GM23338 (cell line): Measurements from ENCODE around the gene DYRK1A. TPM values are rescaled to one million over a fixed set of nuclear protein-coding genes. Genes with fewer than 3 reads are reported as not detected.

Experiments used
- ATAC-seq: fragments of 200-7000 bp; cut with Tn5 transposase; 3 replicates; pipeline ENCODE4 v1.9.1; 2020
- DNase-seq: peaks from one replicate; pipeline ENCODE4 v3.0.0-alpha.2; 2015; ENCODE audit warnings: low spot score
- H2AFZ ChIP-seq: fragments of 200-600 bp; sonication (generic); 2 replicates; pipeline ENCODE4 v1.8.0; 2016; ENCODE audit warnings: antibody characterized with exemption, mild to moderate bottlenecking, moderate library complexity
- H3F3A ChIP-seq: fragments of 200-600 bp; sonication (generic); replicated peaks from 2 replicates; pipeline ENCODE4 v1.8.0; 2017; ENCODE audit warnings: antibody characterized with exemption, mixed run types, low read depth
- H3K27ac ChIP-seq: fragments of 200-600 bp; sonication (generic); 2 replicates; pipeline ENCODE4 v1.6.1; 2016; ENCODE audit warnings: low read depth
- H3K27me3 ChIP-seq: fragments of 200-600 bp; sonication (generic); 2 replicates; pipeline ENCODE4 v1.8.0; 2016; ENCODE audit warnings: mild to moderate bottlenecking, mixed run types, moderate library complexity; ENCODE audit not compliant: insufficient read depth
- H3K36me3 ChIP-seq: fragments of 200-600 bp; sonication (generic); 2 replicates; pipeline ENCODE4 v1.8.0; 2016; ENCODE audit warnings: mild to moderate bottlenecking; ENCODE audit not compliant: insufficient read depth
- H3K4me1 ChIP-seq: fragments of 200-600 bp; sonication (generic); 2 replicates; pipeline ENCODE4 v1.8.0; 2016; ENCODE audit warnings: mild to moderate bottlenecking, moderate library complexity; ENCODE audit not compliant: insufficient read depth
- H3K4me2 ChIP-seq: fragments of 200-600 bp; sonication (generic); 2 replicates; pipeline ENCODE4 v1.7.1; 2017; ENCODE audit warnings: mixed run types
- H3K4me3 ChIP-seq: fragments of 200-600 bp; sonication (generic); 2 replicates; pipeline ENCODE4 v1.6.1; 2016; ENCODE audit warnings: mixed run types
- H3K79me2 ChIP-seq: fragments of 200-600 bp; sonication (generic); replicated peaks from 2 replicates; pipeline ENCODE4 v1.8.0; 2017; ENCODE audit warnings: mild to moderate bottlenecking; ENCODE audit not compliant: insufficient read depth
- H3K9me2 ChIP-seq: fragments of 200-600 bp; sonication (generic); 2 replicates; pipeline ENCODE4 v1.8.0; 2017; ENCODE audit not compliant: insufficient read depth
- H4K20me1 ChIP-seq: fragments of 200-600 bp; sonication (generic); replicated peaks from 2 replicates; pipeline ENCODE4 v1.8.0; 2017; ENCODE audit warnings: mild to moderate bottlenecking; ENCODE audit not compliant: insufficient read depth
- H3K27ac Mint-ChIP-seq: 2 replicates; pipeline ENCODE4 v1.8.0; 2020; ENCODE audit warnings: inconsistent platforms, mild to moderate bottlenecking, moderate library complexity, mixed read lengths
- H3K27me3 Mint-ChIP-seq: 3 replicates; pipeline ENCODE4 v1.8.0; 2022; ENCODE audit warnings: low read depth, mild to moderate bottlenecking, moderate library complexity, mixed read lengths, inconsistent platforms; ENCODE audit not compliant: insufficient read depth, poor library complexity
- H3K36me3 Mint-ChIP-seq: 3 replicates; pipeline ENCODE4 v1.8.0; 2021; ENCODE audit warnings: low read depth, mild to moderate bottlenecking, inconsistent platforms, moderate library complexity, mixed read lengths
- H3K4me1 Mint-ChIP-seq: 3 replicates; pipeline ENCODE4 v1.8.0; 2020; ENCODE audit warnings: mild to moderate bottlenecking, inconsistent platforms, mixed read lengths
- H3K4me3 Mint-ChIP-seq: 3 replicates; pipeline ENCODE4 v1.8.0; 2021; ENCODE audit warnings: moderate library complexity, mild to moderate bottlenecking, inconsistent platforms, mixed read lengths
- H3K9me3 Mint-ChIP-seq: 3 replicates; pipeline ENCODE4 v1.8.0; 2020; ENCODE audit warnings: moderate library complexity, mild to moderate bottlenecking, inconsistent platforms, mixed read lengths
- EZH2 ChIP-seq: fragments of 200-600 bp; sonication (generic); IDR thresholded peaks from one replicate; pipeline ENCODE4 v1.8.0; 2017; ENCODE audit warnings: antibody characterized with exemption, mild to moderate bottlenecking, low read depth; ENCODE audit not compliant: unreplicated experiment
- JUNB ChIP-seq: IDR thresholded peaks from one replicate; pipeline ENCODE4 v1.6.1; 2016; ENCODE audit warnings: antibody characterized with exemption; ENCODE audit not compliant: unreplicated experiment
- NANOG ChIP-seq: IDR thresholded peaks from 2 replicates; pipeline ENCODE4 v1.6.1; 2016; ENCODE audit warnings: antibody characterized with exemption, borderline replicate concordance
- REST ChIP-seq: IDR thresholded peaks from one replicate; pipeline ENCODE4 v1.6.1; 2018; ENCODE audit warnings: antibody characterized with exemption; ENCODE audit not compliant: unreplicated experiment
- ZNF462 ChIP-seq: fragments of 250-450 bp; sonication (Bioruptor Pico); IDR thresholded peaks from 2 replicates; pipeline ENCODE4 v1.5.0; 2020; ENCODE audit warnings: mild to moderate bottlenecking, moderate library complexity
- polyA plus RNA-seq: library from polyadenylated mRNA; unstranded; fragments of >200 nt; fragmentation: Nextera tagmentation; extraction: Ambion mirVana; gene quantifications from 2 replicates; pipeline ENCODE4 v1.2.1, GENCODE V29; 2016
- total RNA-seq: library from RNA; depleted of rRNA; stranded (reverse); fragments of >200 nt; shearing (Covaris generic); gene quantifications from 2 replicates; pipeline ENCODE4 v1.2.3, GENCODE V29; 2014

The DYRK1A gene
- total and polyA plus RNA-seq, 2 experiments from 2014 or later: 10.3 to 84.7 TPM

GRCh38 chr21:37474342-37474741 lies 107.8 kb downstream of the DYRK1A start (continued):
- no peak for TF ChIP-seq ZNF462 (CRISPR knock-in tag)
- no peak for TF ChIP-seq EZH2
- TF ChIP-seq NANOG: no peak

GRCh38 chr21:37475186-37475868 lies 108.8 kb downstream of the DYRK1A start:
- Mint-ChIP-seq H3K27ac (no peak overlapping the region), H3K4me1 (peaks cover 40% of the 10 kb centered on the region), H3K27me3 (no peaks in the 10 kb centered on the region), H3K36me3 (peaks cover 10% of the 10 kb centered on the region), H3K9me3 (no peaks in the 10 kb centered on the region), H3K4me3 (no peak overlapping the region)
- no peak overlapping the region for H3K4me2 ChIP-seq
- no peaks in the 10 kb centered on the region for H3K36me3 ChIP-seq
- TF ChIP-seq REST: no peak
- no peak for TF ChIP-seq EZH2
- no peak for TF ChIP-seq JUNB
- no peaks in the 10 kb centered on the region for H3K27me3 ChIP-seq
- H3K27ac ChIP-seq: no peak overlapping the region; the same call in 1 of the 2 replicates
- peaks cover 96% of the 10 kb centered on the region for H3K79me2 ChIP-seq
- DNase-seq: no peak
- H2AFZ ChIP-seq: no peak overlapping the region
- peaks cover 31% of the 10 kb centered on the region for H4K20me1 ChIP-seq
- ATAC-seq: no peak
- H3K4me3 ChIP-seq: no peak overlapping the region
- H3F3A ChIP-seq: no peaks in the 10 kb centered on the region
- H3K4me1 ChIP-seq: peaks cover 21% of the 10 kb centered on the region
- no peaks in the 10 kb centered on the region for H3K9me2 ChIP-seq
